Measurements from ENCODE around the gene OVOL2. TPM values are rescaled to one million over a fixed set of nuclear protein-coding genes. Genes with fewer than 3 reads are reported as not detected.

Gene OVOL2
- total RNA-seq, 4 donors from 2014 or later, result 8.1 to 14.7 (median 9.4) TPM

DNA sequence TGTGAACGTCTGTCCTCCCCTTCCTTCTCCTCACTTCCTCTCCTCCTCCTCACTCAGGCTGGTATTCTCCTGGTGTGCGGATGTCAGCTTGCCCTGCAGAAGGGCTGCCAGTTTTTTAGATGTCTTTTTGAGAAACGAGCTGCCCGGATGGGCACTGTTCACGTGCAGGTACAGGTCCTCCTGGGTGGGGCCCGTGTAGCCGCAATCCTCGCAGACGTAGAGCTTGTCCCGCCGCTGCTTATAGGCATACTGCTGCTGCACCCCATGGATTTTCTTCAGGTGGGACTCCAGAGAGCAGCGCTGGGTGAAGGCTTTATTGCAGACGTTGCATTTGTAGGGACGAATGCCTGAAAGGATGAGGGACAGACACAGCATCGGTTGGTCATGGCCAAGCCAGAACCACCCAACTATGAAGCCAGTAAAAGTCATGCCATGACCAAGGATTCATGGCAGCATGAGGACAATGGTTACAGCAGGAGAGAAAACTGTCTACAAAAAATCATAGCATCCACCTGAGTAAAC lies 33.0 kb downstream of the OVOL2 start:
- Histone ChIP-seq H3K36me3 (peaks cover 0 to 73% (median 0%) of the 10 kb centered on the region in 3 donors), H3K9me3 (no peaks in the 10 kb centered on the region), H3K4me1 (no peaks in the 10 kb centered on the region), H3K27me3 (no peaks in the 10 kb centered on the region), H3K27ac (no peak overlapping the region), H3K4me3 (no peak overlapping the region)
- WGBS, 2 donors, result 71 to 78% methylated on average over 8 to 11 of the region's 15 CpGs
- no peak for DNase-seq
- intact Hi-C loops (cut with DNase I), result no loop called here
- no peak for TF ChIP-seq POLR2A (IDR thresholded peaks at IDR 0.05)
- TF ChIP-seq, protein P1, sequence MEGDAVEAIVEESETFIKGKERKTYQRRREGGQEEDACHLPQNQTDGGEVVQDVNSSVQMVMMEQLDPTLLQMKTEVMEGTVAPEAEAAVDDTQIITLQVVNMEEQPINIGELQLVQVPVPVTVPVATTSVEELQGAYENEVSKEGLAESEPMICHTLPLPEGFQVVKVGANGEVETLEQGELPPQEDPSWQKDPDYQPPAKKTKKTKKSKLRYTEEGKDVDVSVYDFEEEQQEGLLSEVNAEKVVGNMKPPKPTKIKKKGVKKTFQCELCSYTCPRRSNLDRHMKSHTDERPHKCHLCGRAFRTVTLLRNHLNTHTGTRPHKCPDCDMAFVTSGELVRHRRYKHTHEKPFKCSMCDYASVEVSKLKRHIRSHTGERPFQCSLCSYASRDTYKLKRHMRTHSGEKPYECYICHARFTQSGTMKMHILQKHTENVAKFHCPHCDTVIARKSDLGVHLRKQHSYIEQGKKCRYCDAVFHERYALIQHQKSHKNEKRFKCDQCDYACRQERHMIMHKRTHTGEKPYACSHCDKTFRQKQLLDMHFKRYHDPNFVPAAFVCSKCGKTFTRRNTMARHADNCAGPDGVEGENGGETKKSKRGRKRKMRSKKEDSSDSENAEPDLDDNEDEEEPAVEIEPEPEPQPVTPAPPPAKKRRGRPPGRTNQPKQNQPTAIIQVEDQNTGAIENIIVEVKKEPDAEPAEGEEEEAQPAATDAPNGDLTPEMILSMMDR (IDR thresholded peaks at IDR 0.05), result no peak

DNA sequence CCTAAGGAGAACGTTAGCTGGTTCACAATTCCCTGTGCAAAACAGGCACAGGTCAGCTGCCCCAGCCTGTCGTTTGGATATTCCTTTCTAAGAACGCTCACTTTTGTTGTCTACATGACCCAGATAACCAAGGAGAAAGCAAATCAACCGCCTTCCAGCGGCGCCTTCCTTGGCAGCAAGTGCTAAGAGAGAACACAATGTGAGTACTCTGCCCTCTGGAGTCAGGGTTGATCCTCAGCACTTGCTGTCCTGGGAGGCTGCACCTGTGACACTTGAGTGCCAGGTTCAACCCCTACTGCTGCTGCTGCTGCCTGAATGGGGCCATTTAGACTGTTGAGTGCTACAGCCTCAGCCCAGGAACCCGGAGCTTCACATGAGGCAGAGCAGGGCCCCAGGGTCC lies 36.8 kb downstream of the OVOL2 start:
- intact Hi-C loops (cut with DNase I), result no loop called here
- no peaks in the 10 kb centered on the region for H3K9me3 ChIP-seq
- no peaks in the 10 kb centered on the region for H3K27me3 ChIP-seq
- H3K4me1 ChIP-seq, result no peaks in the 10 kb centered on the region
- DNase-seq, result no peak
- no peak overlapping the region for H3K27ac ChIP-seq
- TF ChIP-seq POLR2A (IDR thresholded peaks at IDR 0.05), result no peak
- TF ChIP-seq, protein P1 (IDR thresholded peaks at IDR 0.05), result no peak
- 81 to 84% methylated on average over 6 of the region's 7 CpGs for WGBS, 2 donors
- H3K4me3 ChIP-seq, result no peak overlapping the region
- peaks cover 0 to 63% (median 0%) of the 10 kb centered on the region in 3 donors for H3K36me3 ChIP-seq

DNA sequence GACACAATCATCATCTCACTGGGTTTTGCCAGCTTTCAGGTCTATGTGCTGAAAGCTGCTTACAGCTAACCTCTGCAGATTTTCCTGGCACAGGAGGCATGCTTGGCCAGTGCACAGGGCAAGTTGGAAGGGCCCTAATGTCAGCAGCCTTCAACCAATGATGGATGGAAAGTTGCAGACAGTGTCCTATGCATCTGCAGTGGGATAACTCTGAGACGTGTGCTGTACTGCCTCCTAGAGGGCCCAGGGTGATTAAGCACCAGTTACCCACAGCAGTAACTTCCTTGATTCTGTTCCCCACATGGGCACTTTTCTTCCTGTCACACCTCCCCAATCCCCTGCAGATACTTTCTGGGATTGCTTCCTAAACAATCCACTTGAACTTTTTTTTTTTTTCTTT lies 38.6 kb downstream of the OVOL2 start:
- 0 to 20% methylated on average over 1 of the region's 1 CpG for WGBS, 2 donors

DNA sequence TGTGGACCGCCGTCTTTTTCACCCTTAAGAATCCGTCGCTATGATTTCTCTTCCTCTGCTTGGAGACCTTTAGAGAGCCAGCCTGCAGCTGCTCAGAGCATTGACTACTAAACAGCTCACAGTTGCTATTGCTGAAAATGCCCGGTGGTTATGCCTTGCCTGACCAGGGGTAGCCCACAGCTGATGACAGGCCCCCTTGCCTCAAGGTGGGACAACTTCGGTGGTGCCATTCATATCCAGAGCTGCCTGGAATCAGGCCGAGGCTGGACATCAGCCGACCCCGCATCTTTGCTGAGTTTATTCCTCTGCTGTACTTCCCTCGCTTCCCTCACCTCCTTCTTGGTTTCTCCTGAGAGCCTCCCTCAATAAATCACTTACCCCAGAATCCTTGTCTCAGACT lies 39.6 kb downstream of the OVOL2 start:
- no peak for TF ChIP-seq POLR2A (IDR thresholded peaks at IDR 0.05)
- TF ChIP-seq, protein P1 (IDR thresholded peaks at IDR 0.05), result no peak
- intact Hi-C loops (cut with DNase I), result no loop called here
- Histone ChIP-seq H3K27me3 (no peaks in the 10 kb centered on the region), H3K27ac (no peak overlapping the region), H3K4me3 (no peak overlapping the region), H3K9me3 (no peaks in the 10 kb centered on the region), H3K36me3 (peaks cover 0 to 36% (median 0%) of the 10 kb centered on the region in 3 donors), H3K4me1 (no peaks in the 10 kb centered on the region)
- 92 to 93% methylated on average over 9 to 10 of the region's 10 CpGs for WGBS, 2 donors
- no peak for DNase-seq

More for the DNA sequence above, 38.6 kb downstream of the OVOL2 start:
- no peak overlapping the region for H3K27ac ChIP-seq
- no peak overlapping the region for H3K4me3 ChIP-seq
- no peaks in the 10 kb centered on the region for H3K4me1 ChIP-seq
- H3K27me3 ChIP-seq, result no peaks in the 10 kb centered on the region
- H3K36me3 ChIP-seq, result peaks cover 0 to 45% (median 0%) of the 10 kb centered on the region in 3 donors
- TF ChIP-seq, protein P1 (IDR thresholded peaks at IDR 0.05), result peak in 3 of 6 experiments; percentile 29 to 41 (median 34)
- TF ChIP-seq POLR2A (IDR thresholded peaks at IDR 0.05), result no peak
- H3K9me3 ChIP-seq, result no peaks in the 10 kb centered on the region
- intact Hi-C loops (cut with DNase I), result no loop called here
- no peak for DNase-seq

DNA sequence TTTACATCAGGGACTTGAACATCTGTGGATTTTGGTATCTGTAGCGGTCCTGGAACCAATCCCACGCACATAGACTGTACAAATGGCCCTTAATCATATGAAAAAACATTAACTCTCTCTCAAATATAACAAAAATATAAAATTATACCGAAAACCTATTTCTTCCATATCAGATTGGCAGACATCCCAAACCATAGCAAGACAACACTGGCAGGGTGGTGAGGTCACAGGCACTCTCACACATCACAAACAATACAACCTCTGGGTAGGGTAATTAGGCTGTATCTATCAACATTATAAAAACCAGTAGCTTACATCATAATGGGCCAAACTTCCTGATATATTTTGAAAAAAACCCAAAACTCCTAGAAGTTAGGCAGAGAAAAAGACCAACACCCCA lies 40.9 kb downstream of the OVOL2 start:
- no peaks in the 10 kb centered on the region for H3K4me1 ChIP-seq
- no peak overlapping the region for H3K4me3 ChIP-seq
- no peaks in the 10 kb centered on the region for H3K27me3 ChIP-seq
- peaks cover 0 to 23% (median 0%) of the 10 kb centered on the region in 3 donors for H3K36me3 ChIP-seq
- intact Hi-C loops (cut with DNase I), result no loop called here
- no peak for TF ChIP-seq POLR2A (IDR thresholded peaks at IDR 0.05)
- TF ChIP-seq, protein P1 (IDR thresholded peaks at IDR 0.05), result no peak
- DNase-seq, result no peak
- no peak overlapping the region for H3K27ac ChIP-seq
- H3K9me3 ChIP-seq, result no peaks in the 10 kb centered on the region
- 74 to 82% methylated on average over 3 of the region's 3 CpGs for WGBS, 2 donors

All from esophagus squamous epithelium (tissue), 5 donors.